GM21717 (cell line): ENCODE measurements around the gene ATP5F1E.
"Not testable (repeated sequence)": the region's sequence is repeated elsewhere in the genome, so short reads cannot be mapped to it uniquely, and the experiment has no call there.

Experiments
- ATAC-seq: cut with Tn5 transposase; IDR thresholded peaks from one replicate; pipeline ENCODE4 v1.9.1; 2021; ENCODE audit warnings: mild to moderate bottlenecking, moderate library complexity; ENCODE audit not compliant: unreplicated experiment

The ATP5F1E gene

GRCh38 chr20:59043698-59044097 is 11.6 kb upstream of the ATP5F1E start:
- no peak for ATAC-seq

DNA sequence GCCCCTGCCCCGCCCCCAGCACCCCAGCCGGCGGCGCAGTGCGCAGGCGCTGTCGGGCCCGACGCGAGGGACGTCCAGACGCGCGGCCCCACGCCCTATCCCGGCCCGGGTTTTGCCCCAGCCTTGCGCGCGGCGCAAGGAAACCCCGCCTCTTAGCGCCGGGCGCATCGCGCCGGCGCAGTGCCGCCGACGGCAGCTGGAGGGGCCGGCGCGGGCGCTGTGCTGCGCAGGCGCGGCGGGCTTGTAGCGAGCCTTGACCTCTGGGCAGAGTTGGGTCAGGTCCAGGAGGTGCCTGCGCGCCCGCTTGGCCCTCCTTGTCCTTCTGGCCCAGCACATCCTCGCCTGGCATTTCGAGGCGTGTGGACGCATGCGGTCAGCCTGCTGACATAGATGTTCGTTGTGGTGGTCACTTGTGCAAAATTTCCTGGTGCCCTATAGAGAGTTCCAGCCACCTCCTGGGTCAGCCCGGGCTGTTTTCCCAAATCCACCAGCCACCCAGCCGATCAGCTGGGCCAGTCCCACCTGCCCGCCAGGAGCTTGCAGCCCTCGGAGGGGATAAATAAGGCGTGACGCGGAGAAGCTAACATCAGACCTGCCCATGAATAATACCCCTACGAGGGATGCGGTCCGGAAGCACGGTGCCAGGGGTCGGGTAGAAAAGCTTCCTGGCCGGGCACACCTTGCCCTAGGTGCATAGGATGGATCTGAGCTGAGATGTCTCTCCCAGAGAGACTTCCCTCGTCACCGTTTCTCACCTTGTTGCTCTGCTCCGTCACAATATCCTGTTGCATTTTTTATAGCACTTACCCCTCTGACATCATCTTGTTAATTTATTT is 10.9 kb upstream of the ATP5F1E start:
- peak; percentile 81 for ATAC-seq

- peak; percentile 33 for ATAC-seq
Observed at GRCh38 chr20:59042151-59042795, 10.1 kb upstream of the ATP5F1E start, which contains the start of gene PRELID3B. Gene PRELID3B (minus strand): TSS chr20:59042786. CDS start chr20:59042730, 56 bp downstream.

DNA sequence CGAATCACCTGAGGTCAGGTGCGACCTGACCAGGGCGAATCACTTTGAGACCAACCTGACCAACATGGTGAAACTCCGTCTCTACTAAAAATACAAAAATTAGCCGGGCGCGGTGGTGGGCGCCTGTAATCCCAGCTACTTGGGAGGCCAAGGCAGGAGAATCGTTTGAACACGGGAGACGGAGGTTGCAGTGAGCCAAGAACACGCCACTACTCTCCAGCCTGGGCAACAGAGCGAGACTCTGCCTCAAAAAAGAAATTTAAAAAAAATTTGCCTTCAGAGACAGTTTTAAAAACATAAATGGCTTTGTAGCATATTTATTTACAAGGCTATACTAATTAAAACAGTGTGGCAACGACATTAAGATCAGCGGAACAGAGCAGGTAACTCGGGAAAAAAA is 9.4 kb upstream of the ATP5F1E start:
- ATAC-seq: not testable (repeated sequence)

- no peak for ATAC-seq
Observed at GRCh38 chr20:59040667-59041066, 8.5 kb upstream of the ATP5F1E start.

DNA sequence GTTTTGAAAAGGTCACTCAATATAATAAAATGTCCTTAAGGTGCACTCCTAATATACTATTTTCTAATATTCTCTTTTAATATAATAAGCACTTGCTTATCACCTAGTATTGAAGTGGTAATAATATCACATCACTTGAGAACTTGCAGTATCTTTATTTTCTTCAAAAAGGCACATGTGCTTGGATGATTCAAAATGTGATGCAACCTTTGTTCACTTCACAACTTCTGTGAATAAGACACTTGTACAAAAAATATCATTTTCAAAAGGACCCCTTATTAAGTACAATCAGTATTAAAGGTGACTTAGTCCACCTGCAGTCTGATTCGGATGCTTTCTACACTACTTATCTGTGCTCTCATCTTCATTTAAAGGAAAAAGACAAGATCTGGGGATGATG is 7.1 kb upstream of the ATP5F1E start:
- no peak for ATAC-seq

DNA sequence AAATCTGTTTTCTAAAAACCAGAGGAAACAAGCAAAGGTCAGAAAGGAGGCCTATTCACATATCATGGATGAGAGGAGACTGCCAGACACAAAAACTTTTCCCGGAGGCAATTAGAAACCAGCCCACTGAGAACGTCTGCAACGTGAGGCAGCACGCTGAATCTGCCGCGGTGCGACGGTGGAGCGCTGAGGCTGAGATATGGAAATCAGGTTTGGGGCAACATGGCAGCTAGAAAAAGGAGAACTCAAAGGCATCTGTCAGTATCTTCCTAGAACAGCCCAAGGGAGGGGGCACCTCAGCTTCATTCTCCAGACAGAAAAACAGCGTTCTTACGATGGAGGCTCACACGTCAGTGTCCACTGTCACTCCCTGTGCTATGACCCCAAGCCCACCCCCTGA is 5.3 kb upstream of the ATP5F1E start:
- ATAC-seq: no peak

- ATAC-seq: no peak
Observed at GRCh38 chr20:59035381-59035780, 3.2 kb upstream of the ATP5F1E start.

DNA sequence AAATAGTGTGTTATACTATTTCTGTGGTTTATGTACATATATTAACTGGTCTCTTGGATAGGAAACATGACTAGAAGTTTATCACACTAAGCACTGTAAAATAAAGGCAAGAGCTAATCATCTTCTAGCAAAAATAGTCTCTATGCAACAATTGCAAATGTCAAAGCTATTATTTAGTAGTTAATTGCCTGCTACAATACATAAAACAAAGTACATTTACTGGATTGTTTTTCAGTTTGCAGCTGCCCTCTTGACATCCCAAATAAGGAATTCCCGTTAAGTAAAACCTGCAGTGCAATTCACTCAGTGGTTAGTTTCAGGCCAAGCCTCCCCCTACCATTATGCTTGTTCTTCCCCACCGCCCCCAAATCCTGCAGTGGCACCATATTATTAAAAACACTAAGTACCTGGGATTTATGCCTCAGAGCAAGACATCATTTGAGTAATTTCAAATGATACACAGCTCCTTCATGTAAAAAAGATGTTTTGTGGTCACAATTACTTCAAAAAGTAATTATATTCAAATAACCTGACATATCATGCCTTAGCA is 1.6 kb upstream of the ATP5F1E start:
- ATAC-seq: no peak

DNA sequence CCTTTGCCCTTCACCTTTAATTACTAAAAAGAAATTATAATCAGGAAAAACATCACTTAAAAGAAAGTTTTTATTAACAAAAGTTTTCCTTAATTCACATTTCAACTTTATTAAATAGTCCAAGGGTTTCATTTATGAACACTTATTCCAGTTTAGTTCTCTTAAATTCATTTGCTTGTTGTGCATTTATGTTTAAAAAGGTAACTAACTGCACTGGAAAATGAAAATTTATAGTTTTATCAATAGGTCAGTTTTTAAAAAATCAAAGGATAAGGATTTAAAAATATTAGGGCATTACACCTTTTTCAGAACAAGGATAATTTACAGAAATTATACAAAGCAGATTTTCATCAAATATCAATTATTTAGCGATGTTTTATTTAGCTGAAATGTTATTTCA is 958 bp upstream of the ATP5F1E start:
- no peak for ATAC-seq

DNA sequence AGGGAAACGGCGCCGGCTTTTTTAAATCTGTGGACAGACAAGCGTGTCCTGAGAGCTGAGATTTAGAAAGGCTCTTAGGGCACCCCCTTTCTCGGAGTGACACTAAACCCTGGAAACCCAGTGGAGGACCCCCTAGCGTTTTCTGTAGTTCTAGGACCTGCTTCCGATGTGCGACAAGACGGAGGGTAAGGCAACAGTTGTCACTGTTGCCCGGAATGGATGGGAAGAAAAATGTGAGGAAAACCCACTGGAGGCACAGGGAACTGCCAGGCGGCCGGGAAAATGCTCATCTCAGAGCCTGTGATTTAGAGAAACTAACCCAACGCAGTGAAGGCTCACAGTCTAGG is 551 bp upstream of the ATP5F1E start:
- peak; percentile 2 for ATAC-seq

DNA sequence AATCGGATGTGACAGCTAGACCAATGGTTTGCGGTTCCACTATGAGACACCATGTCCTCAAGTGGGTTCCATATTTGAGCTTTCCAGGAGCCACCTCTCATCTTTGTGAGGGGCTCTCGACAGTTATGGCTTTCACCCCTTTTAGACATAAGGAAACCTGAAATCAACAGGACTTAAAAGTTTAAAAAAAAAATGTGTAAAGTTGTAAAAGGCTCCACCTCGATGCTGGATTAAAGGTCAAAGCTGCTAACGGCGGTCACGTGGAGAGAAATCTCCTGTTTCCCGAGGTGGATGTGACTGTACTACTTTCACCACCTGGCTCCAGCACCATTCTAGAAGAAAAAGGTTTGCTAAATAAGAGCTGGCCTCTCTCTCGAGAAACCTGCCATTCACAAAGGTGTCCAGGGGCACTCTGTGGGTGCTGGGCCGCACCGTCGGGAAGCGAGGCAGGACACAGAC is 542 bp downstream of the ATP5F1E start:
- no peak for ATAC-seq

- no peak for ATAC-seq
Observed at GRCh38 chr20:59030911-59031563, 1.1 kb downstream of the ATP5F1E start.

GRCh38 chr20:59028812-59029211 is 3.3 kb downstream of the ATP5F1E start:
- no peak for ATAC-seq

DNA sequence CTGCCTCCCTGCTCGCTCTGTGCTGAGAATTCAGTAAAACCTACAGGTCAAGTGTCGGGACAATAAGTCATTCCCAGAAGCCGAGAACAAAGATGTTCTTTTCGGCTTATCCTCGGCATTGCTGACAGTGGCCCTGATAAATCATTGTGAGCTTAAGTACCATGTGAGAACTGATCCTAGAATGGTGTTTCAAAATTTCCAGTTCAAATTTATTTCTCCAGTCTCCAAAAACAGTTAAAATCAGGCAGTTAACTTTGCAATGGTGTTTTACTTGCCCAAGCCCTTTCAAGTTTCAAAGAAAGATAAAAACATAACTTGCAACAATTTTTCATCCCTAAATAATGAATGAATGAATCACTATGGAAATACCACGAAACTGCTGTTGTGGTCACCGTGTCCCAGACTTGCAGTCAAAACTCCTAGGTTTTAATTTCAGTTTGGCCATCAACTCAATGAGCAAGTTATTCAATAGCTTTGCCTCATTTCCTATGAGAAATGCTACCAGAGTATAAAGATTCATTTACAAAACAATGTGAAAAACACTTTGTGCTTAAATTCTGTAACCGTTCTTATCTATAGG is 4.3 kb downstream of the ATP5F1E start:
- ATAC-seq: no peak

- ATAC-seq: no peak
Observed at GRCh38 chr20:59026904-59027740, 5.0 kb downstream of the ATP5F1E start.

DNA sequence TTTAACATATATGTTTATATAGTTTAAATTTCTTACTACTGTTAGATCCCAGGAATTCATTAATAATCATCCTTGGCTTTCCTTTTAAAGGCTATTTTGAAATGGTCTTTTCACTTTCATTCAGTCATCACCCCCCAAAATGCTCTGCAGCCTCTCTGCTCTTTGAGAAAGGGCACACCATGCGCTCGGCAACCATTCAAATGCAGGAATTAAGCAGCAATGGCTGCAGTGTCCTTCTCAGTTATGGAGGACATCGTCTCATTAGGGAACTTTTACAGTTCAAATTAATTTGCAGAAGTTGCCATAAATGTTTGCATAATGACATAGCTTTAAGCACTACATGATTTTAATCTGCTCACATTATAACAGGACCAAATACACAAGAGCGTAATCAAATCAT is 6.6 kb downstream of the ATP5F1E start:
- ATAC-seq: no peak

- ATAC-seq: no peak
Observed at GRCh38 chr20:59025086-59025485, 7.0 kb downstream of the ATP5F1E start.

- no peak for ATAC-seq
Observed at GRCh38 chr20:59024111-59024530, 8.0 kb downstream of the ATP5F1E start.

GRCh38 chr20:59023616-59024015 is 8.5 kb downstream of the ATP5F1E start:
- no peak for ATAC-seq
